HEK293T (cell line): ENCODE data around the gene GPR149.

Source experiments
- CTCF ChIA-PET: fragments of 350-600 bp; formaldehyde crosslinking; extraction: SDS; loops from one replicate; lab custom pipeline; 2021; ENCODE audit warnings: antibody characterized with exemption, inconsistent platforms; lab: Yijun Ruan, JAX
- POLR2A ChIA-PET: fragments of 350-600 bp; formaldehyde crosslinking; extraction: SDS; loops from one replicate; lab custom pipeline; 2020; ENCODE audit warnings: antibody characterized with exemption, inconsistent platforms; lab: Yijun Ruan, JAX
- DNase-seq: peaks from one replicate; pipeline ENCODE4 v3.0.0; 2012; ENCODE audit warnings: mixed read lengths; ENCODE audit errors: extremely low spot score
- ARNT ChIP-seq: fragments of 450-650 bp; IDR thresholded peaks from 2 replicates; pipeline ENCODE4 v1.6.1; 2017; ENCODE audit warnings: mild to moderate bottlenecking
- BHLHE40 ChIP-seq: fragments of 450-650 bp; IDR thresholded peaks from 2 replicates; pipeline ENCODE4 v1.6.1; 2016; ENCODE audit warnings: mild to moderate bottlenecking, moderate library complexity, borderline replicate concordance
- CTBP1 ChIP-seq: fragments of 450-650 bp; IDR thresholded peaks from 2 replicates; pipeline ENCODE4 v1.6.1; 2016; ENCODE audit warnings: borderline replicate concordance
- ELF4 ChIP-seq: fragments of 450-650 bp; IDR thresholded peaks from 2 replicates; pipeline ENCODE4 v1.6.1; 2017; ENCODE audit warnings: antibody characterized with exemption
- FOXA1 ChIP-seq: fragments of 450-650 bp; IDR thresholded peaks from 2 replicates; pipeline ENCODE4 v1.6.1; 2016; ENCODE audit warnings: mild to moderate bottlenecking
- FOXK2 ChIP-seq: fragments of 450-650 bp; IDR thresholded peaks from 2 replicates; pipeline ENCODE4 v1.6.1; 2016; ENCODE audit warnings: mild to moderate bottlenecking
- FOXM1 ChIP-seq: fragments of 450-650 bp; IDR thresholded peaks from 2 replicates; pipeline ENCODE4 v1.6.1; 2017; ENCODE audit warnings: mild to moderate bottlenecking, borderline replicate concordance
- HDGF ChIP-seq: fragments of 450-650 bp; IDR thresholded peaks from 2 replicates; pipeline ENCODE4 v1.6.1; 2017; ENCODE audit warnings: antibody characterized with exemption, borderline replicate concordance
- L3MBTL2 ChIP-seq: fragments of 450-650 bp; conservative IDR thresholded peaks from 2 replicates; pipeline ENCODE4 v1.6.1; 2016; ENCODE audit warnings: mild to moderate bottlenecking
- LEF1 ChIP-seq: fragments of 450-650 bp; IDR thresholded peaks from 2 replicates; pipeline ENCODE4 v1.6.1; 2017; ENCODE audit warnings: mild to moderate bottlenecking, borderline replicate concordance
- NFRKB ChIP-seq: fragments of 450-650 bp; IDR thresholded peaks from 2 replicates; pipeline ENCODE4 v1.6.1; 2016; ENCODE audit warnings: mild to moderate bottlenecking, moderate library complexity
- SP1 ChIP-seq: fragments of 450-650 bp; IDR thresholded peaks from 2 replicates; pipeline ENCODE4 v1.6.1; 2017
- SUZ12 ChIP-seq: fragments of 450-650 bp; IDR thresholded peaks from 2 replicates; pipeline ENCODE4 v1.6.1; 2016; ENCODE audit warnings: mild to moderate bottlenecking
- TARDBP ChIP-seq: fragments of 450-650 bp; IDR thresholded peaks from 2 replicates; pipeline ENCODE4 v1.6.1; 2016
- ZNF384 ChIP-seq: fragments of 450-650 bp; IDR thresholded peaks from 2 replicates; pipeline ENCODE4 v1.6.1; 2016
- TF ChIP-seq, protein P1 (sequence below): fragments of 450-650 bp; IDR thresholded peaks from 2 replicates; pipeline ENCODE4 v1.6.1; 2016

Gene GPR149

DNA sequence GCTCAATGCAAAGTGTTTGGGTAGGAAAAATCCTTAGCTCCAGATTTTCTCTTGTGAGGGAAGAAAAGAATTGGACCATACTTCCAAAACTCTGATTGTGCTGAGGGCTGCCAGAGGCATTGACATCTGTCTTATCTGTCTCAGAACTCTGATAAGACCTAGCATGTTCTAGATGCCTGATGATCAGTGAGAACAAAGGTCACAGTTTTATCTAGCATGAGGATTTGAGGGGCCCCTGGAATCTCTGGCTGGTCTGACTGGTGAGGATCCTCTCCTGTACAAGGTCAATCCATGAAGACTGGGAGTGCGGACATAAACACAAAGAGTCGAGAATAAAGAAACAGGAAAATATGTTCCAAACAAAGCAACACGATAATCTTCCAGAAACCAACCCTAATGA, 40.1 kb downstream of the GPR149 start:
- no peak for TF ChIP-seq HDGF
- no peak for TF ChIP-seq TARDBP
- TF ChIP-seq NFRKB, result no peak
- TF ChIP-seq BHLHE40, result no peak
- TF ChIP-seq ZNF384, result no peak
- no peak for TF ChIP-seq ARNT
- no peak for TF ChIP-seq LEF1
- no peak for TF ChIP-seq FOXK2
- no peak for TF ChIP-seq SUZ12
- no peak for TF ChIP-seq SP1
- TF ChIP-seq L3MBTL2, result no peak
- TF ChIP-seq FOXM1, result no peak
- no peak for TF ChIP-seq ELF4
- TF ChIP-seq, protein P1, sequence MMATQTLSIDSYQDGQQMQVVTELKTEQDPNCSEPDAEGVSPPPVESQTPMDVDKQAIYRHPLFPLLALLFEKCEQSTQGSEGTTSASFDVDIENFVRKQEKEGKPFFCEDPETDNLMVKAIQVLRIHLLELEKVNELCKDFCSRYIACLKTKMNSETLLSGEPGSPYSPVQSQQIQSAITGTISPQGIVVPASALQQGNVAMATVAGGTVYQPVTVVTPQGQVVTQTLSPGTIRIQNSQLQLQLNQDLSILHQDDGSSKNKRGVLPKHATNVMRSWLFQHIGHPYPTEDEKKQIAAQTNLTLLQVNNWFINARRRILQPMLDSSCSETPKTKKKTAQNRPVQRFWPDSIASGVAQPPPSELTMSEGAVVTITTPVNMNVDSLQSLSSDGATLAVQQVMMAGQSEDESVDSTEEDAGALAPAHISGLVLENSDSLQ, result no peak
- TF ChIP-seq CTBP1, result no peak
- ChIA-PET CTCF (no interaction called here), POLR2A (no interaction called here)
- no peak for DNase-seq

DNA sequence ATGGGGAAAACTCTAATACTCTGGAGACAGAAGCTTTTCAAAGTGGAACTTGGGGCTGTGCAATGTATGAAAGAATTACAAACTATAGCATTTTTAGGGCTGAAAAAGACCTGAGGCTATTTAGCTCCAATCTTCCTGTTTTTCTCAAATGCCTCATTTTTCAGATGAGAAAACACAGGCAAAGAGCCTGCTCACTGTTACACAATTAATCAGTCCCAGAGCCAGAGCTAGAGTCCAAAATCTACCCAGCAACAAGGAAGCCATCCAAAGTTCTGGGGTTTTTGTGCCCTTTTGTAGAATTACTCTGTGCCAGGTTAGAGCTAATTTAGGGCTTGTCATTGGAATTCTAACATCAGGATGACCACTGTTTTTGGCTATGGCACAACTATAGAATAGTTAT, 45.5 kb downstream of the GPR149 start:
- no peak for DNase-seq
- ChIA-PET POLR2A (no interaction called here), CTCF (no interaction called here)
- TF ChIP-seq FOXM1, result no peak
- no peak for TF ChIP-seq LEF1
- TF ChIP-seq SUZ12, result no peak

DNA sequence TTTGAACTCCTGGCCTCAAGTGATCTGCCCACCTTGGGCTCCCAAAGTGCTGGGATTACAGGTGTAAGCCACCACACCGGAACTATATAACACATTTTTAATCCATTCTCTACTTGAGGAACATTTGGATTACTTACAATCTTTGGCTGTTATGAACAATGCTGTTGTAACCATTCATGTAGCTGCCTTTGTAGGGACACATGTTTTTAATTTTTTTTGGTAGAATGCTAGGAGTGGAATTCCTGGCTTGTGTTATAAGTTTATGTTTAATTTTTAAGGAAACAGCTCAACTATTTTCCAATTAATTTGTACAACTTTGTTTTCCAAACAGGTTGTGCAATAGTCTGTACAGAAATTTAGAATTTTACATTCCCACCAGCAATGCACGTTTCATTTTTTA, 51.7 kb downstream of the GPR149 start:
- ChIA-PET POLR2A (no interaction called here), CTCF (no interaction called here)
- no peak for TF ChIP-seq ELF4
- TF ChIP-seq FOXK2, result no peak
- DNase-seq, result no peak

DNA sequence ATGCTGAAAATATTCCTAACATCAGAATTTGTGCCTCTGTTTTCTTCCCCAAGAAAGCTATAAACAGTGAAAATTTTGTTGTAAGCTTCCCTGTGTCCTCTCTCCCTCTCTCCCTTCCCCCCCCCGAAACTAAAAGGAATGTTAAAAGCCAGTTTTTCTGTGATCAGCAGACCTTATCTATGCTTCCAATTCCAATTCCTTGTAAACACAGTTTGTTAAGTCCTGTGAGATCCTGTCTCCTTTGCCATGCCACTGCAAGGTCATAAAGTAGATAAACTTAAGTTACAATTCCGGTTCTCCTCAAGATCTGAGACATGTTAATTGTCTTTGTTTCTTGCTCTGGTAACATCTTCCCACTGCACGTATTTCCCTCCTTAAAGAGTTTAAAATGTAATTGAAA, 62.8 kb downstream of the GPR149 start:
- POLR2A ChIA-PET, result no interaction called here
- TF ChIP-seq LEF1 (no peak), FOXM1 (no peak), HDGF (no peak), SUZ12 (no peak), L3MBTL2 (no peak), ELF4 (no peak), FOXK2 (no peak), SP1 (no peak), ZNF384 (no peak), ARNT (no peak), FOXA1 (no peak), BHLHE40 (no peak)
- TF ChIP-seq, protein P1, result no peak
- CTCF ChIA-PET, result no interaction called here
- DNase-seq, result no peak

DNA sequence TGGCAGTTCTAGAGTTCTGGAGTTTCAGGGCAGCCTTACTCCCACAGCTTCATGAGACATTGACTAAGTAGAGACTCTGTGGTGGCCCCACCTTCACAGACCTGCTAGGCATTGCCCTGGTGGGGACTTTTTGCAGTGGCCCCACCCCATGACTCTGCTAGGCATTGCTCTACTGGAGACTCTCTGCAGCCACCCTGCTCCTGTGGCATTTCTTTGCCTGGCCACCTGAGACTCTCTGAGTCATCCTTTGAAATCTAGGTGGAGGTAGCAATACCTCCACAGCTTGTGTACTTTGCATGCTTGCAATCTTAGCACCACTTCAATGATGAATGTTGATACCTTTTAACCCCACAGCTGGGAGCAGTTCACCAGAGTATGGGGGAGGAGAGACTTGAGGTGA, 65.1 kb downstream of the GPR149 start:
- no peak for TF ChIP-seq ZNF384
- no peak for TF ChIP-seq NFRKB
- no peak for TF ChIP-seq FOXA1
- no peak for TF ChIP-seq FOXK2
- TF ChIP-seq ELF4, result no peak
- no peak for TF ChIP-seq SP1
- no peak for TF ChIP-seq CTBP1
- TF ChIP-seq ARNT, result no peak
- no peak for TF ChIP-seq HDGF
- no peak for TF ChIP-seq TARDBP
- no peak for TF ChIP-seq LEF1
- no peak for TF ChIP-seq L3MBTL2
- no peak for TF ChIP-seq BHLHE40
- no peak for TF ChIP-seq FOXM1
- TF ChIP-seq SUZ12, result no peak
- TF ChIP-seq, protein P1, result no peak
- ChIA-PET POLR2A (no interaction called here), CTCF (no interaction called here)
- no peak for DNase-seq

DNA sequence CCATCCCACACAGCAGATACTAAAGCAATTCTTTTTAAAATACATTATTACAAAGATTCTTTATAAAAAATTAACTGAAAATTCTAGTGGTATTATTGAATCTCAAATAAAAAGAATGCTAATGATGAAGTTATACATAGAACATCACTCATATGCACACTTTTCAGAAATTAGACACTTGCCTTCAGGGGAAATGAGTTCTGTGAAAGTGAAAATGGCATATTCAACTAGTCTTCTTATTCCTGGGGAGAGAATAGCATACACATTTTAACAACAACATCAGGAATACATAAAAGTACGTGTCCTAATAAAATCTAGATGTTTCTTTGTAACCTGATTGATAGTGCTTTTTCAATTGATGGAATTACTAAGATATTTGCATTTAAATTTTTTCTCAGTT, 68.9 kb downstream of the GPR149 start:
- DNase-seq, result no peak
- CTCF ChIA-PET, result no interaction called here
- POLR2A ChIA-PET, result no interaction called here
- no peak for TF ChIP-seq TARDBP
- TF ChIP-seq ELF4, result no peak
- TF ChIP-seq FOXA1, result no peak
- no peak for TF ChIP-seq ARNT
- TF ChIP-seq, protein P1, result no peak
- TF ChIP-seq SP1, result no peak
- no peak for TF ChIP-seq CTBP1
- no peak for TF ChIP-seq FOXK2
- no peak for TF ChIP-seq L3MBTL2
- no peak for TF ChIP-seq HDGF
- no peak for TF ChIP-seq SUZ12
- no peak for TF ChIP-seq ZNF384
- no peak for TF ChIP-seq FOXM1
- TF ChIP-seq BHLHE40, result no peak
- TF ChIP-seq LEF1, result no peak
- no peak for TF ChIP-seq NFRKB

DNA sequence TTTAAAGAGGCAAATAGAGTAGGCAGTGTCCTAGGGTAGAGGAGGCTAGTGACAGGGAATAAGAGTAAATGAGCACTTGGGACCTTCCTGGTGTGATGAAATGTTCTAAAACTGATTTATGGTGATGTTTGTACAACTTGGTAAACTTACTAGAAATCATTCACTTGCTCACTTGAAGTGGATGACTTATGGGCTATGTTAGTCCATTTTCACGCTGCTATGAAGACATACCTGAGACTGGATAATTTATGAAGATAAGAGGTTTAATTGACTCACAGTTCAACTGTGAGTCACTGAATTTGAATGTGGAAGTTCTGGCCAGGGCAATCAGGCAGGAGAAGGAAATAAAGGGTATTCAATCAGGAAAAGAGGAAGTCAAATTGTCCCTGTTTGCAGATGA, 74.0 kb downstream of the GPR149 start:
- POLR2A ChIA-PET, result no interaction called here
- no peak for DNase-seq
- CTCF ChIA-PET, result no interaction called here
- TF ChIP-seq CTBP1 (no peak), NFRKB (no peak), SP1 (no peak), HDGF (no peak), FOXM1 (no peak), FOXK2 (no peak), SUZ12 (no peak)
- TF ChIP-seq, protein P1, result peak; percentile 75
